Gastroesophageal sphincter (tissue), 2 donors: ENCODE data around the gene ALPP.
"Not testable (repeated sequence)": the region's sequence is repeated elsewhere in the genome, so short reads cannot be mapped to it uniquely, and the experiment has no call there.

Experiments used
- POLR2A ChIP-seq, 2 donors: fragments of 450-650 bp; IDR thresholded peaks; one replicate each; pipeline ENCODE4 v1.6.1; 2017; ENCODE audit warnings: antibody characterized with exemption in 2 of 2, mild to moderate bottlenecking in 2 of 2, moderate library complexity in 1 of 2
- POLR2AphosphoS5 ChIP-seq: sonication (generic); formaldehyde crosslinking; IDR thresholded peaks from one replicate; pipeline ENCODE4 v1.6.1; 2017; ENCODE audit warnings: antibody characterized with exemption

- not testable (repeated sequence) for TF ChIP-seq POLR2AphosphoS5; POLR2A (IDR thresholded peaks at IDR 0.05)
Measured at GRCh38 chr2:232378735-232379151, at the start of gene ALPP.
